Nephron (organoid): Measurements from ENCODE around the gene SP3.

Experiments used
- H3K27ac Mint-ChIP-seq, 3 experiments: 2 replicates each; pipeline ENCODE4 v1.8.0; 2020; ENCODE audit warnings: mixed read lengths in 3 of 3, mild to moderate bottlenecking in 2 of 3, moderate library complexity in 1 of 3
- H3K27me3 Mint-ChIP-seq: 2 replicates; pipeline ENCODE4 v1.8.0; 2021; ENCODE audit warnings: low read depth, mild to moderate bottlenecking, moderate library complexity, mixed read lengths
- H3K36me3 Mint-ChIP-seq: 2 replicates; pipeline ENCODE4 v1.8.0; 2020; ENCODE audit warnings: low read depth, mixed read lengths
- H3K4me1 Mint-ChIP-seq: 2 replicates; pipeline ENCODE4 v1.8.0; 2020; ENCODE audit warnings: mixed read lengths
- H3K4me3 Mint-ChIP-seq, 3 experiments: 2 replicates each; pipeline ENCODE4 v1.8.0; 2020; ENCODE audit warnings: mild to moderate bottlenecking in 3 of 3, mixed read lengths in 3 of 3, moderate library complexity in 2 of 3
- H3K9me3 Mint-ChIP-seq: 2 replicates; pipeline ENCODE4 v1.8.0; 2020; ENCODE audit warnings: mixed read lengths
- CTCF ChIP-seq, 3 experiments: fragments of 200-600 bp; sonication (generic); IDR thresholded peaks; one replicate each; pipeline ENCODE4 v1.5.0; 2021; ENCODE audit warnings: antibody characterized with exemption in 3 of 3; ENCODE audit not compliant: unreplicated experiment in 3 of 3

Gene SP3

DNA sequence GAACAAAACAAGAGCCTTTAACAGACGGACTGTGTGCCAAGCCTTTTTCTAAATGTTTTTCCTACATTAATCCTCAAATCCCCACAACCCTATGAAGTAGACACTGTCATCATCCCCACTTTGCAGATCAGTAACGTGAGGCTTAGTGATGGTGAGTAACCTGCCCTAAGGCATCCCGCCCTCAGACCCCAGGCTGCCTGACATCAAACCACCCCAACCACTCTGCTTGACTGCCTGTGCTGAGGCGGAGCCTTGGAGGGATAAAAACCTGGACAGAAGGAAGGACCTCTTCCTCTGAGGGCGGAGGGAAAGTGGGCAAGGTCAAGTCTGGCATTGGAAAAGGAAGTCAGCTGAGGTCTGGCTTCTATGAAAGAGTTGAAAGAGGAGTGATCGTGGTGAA is 104.6 kb downstream of the SP3 start:
- Mint-ChIP-seq H3K36me3 (no peaks in the 10 kb centered on the region), H3K27me3 (no peaks in the 10 kb centered on the region), H3K9me3 (no peaks in the 10 kb centered on the region), H3K4me3 (no peak overlapping the region), H3K4me1 (peaks cover 31% of the 10 kb centered on the region), H3K27ac (no peak overlapping the region)
- no peak for TF ChIP-seq CTCF (IDR thresholded peaks at IDR 0.05; ENCODE audit: unreplicated experiment in 3 of 3)

- no peaks in the 10 kb centered on the region for H3K27me3 Mint-ChIP-seq
- H3K9me3 Mint-ChIP-seq: no peaks in the 10 kb centered on the region
- H3K4me1 Mint-ChIP-seq: peaks cover 36% of the 10 kb centered on the region
- no peak overlapping the region for H3K27ac Mint-ChIP-seq
- H3K4me3 Mint-ChIP-seq: no peak overlapping the region
- no peak for TF ChIP-seq CTCF (IDR thresholded peaks at IDR 0.05; ENCODE audit: unreplicated experiment in 3 of 3)
- no peaks in the 10 kb centered on the region for H3K36me3 Mint-ChIP-seq
These were observed 105.1 kb downstream of the SP3 start for GRCh38 chr2:173860082-173860481.

- Mint-ChIP-seq H3K36me3 (no peaks in the 10 kb centered on the region), H3K27me3 (no peaks in the 10 kb centered on the region), H3K9me3 (no peaks in the 10 kb centered on the region), H3K4me1 (peaks cover 47% of the 10 kb centered on the region), H3K4me3 (no peak overlapping the region), H3K27ac (peak overlapping the region in 2 of 3 experiments; percentile 11 to 13)
- TF ChIP-seq CTCF (IDR thresholded peaks at IDR 0.05; ENCODE audit: unreplicated experiment in 3 of 3): no peak
These were observed 106.9 kb downstream of the SP3 start for GRCh38 chr2:173858291-173858731.
